Ascending aorta (tissue), 2 donors: ENCODE data around the gene ABHD13. TPM values are rescaled to one million over a fixed set of nuclear protein-coding genes. Genes with fewer than 3 reads are reported as not detected.

Source experiments
- DNase-seq, 2 donors: peaks; one replicate each; pipeline ENCODE4 v3.0.0-alpha.2; 2019; ENCODE audit warnings: low spot score in 2 of 2
- H3K27ac ChIP-seq, 2 donors: fragments of 200-600 bp; sonication (generic); one replicate each; pipeline ENCODE4 v1.5.1; 2016 to 2017; ENCODE audit warnings: mild to moderate bottlenecking in 1 of 2
- H3K27me3 ChIP-seq: fragments of 200-600 bp; sonication (generic); one replicate; pipeline ENCODE4 v1.5.1; 2017
- H3K36me3 ChIP-seq, 2 donors: fragments of 200-600 bp; sonication (generic); one replicate each; pipeline ENCODE4 v1.5.1; 2016
- H3K4me1 ChIP-seq, 2 donors: fragments of 200-600 bp; sonication (generic); one replicate each; pipeline ENCODE4 v1.5.1; 2016 to 2017; ENCODE audit warnings: mild to moderate bottlenecking in 1 of 2
- H3K4me3 ChIP-seq, 2 donors: fragments of 200-600 bp; sonication (generic); one replicate each; pipeline ENCODE4 v1.5.1; 2016 to 2017; ENCODE audit warnings: mild to moderate bottlenecking in 1 of 2
- H3K9me3 ChIP-seq, 2 donors: fragments of 200-600 bp; sonication (generic); one replicate each; pipeline ENCODE4 v1.5.1; 2016
- CTCF ChIP-seq, 3 experiments: fragments of 200-600 bp in 2 of 3; fragments of 450-650 bp in 1 of 3; sonication (generic) in 2 of 3; IDR thresholded peaks; one replicate each; pipeline ENCODE4 v1.5.1; 2016 to 2019; ENCODE audit warnings: antibody characterized with exemption in 3 of 3, mild to moderate bottlenecking in 1 of 3, moderate library complexity in 1 of 3
- intact Hi-C: fragments of 100-400 bp; cut with DNase I; formaldehyde crosslinking; loops from one replicate; pipeline ENCODE4 v1.15.1; 2023
- total RNA-seq: library from RNA; depleted of rRNA; stranded (reverse); fragments of >200 nt; gene quantifications from one replicate; pipeline ENCODE4 v1.1.0, GENCODE V29; 2016

ABHD13 gene
- total RNA-seq, 1 donor from 2014 or later, result 4.5 TPM

- no peak for DNase-seq
- no peaks in the 10 kb centered on the region for H3K4me1 ChIP-seq
- TF ChIP-seq CTCF (IDR thresholded peaks at IDR 0.05), result no peak
- H3K27me3 ChIP-seq, result no peaks in the 10 kb centered on the region
- intact Hi-C loops, result no loop called here
- no peak overlapping the region for H3K4me3 ChIP-seq
- H3K36me3 ChIP-seq, result no peaks in the 10 kb centered on the region
- no peak overlapping the region for H3K27ac ChIP-seq
- no peaks in the 10 kb centered on the region for H3K9me3 ChIP-seq
Observed at GRCh38 chr13:108185223-108185622, 33.0 kb upstream of the ABHD13 start.

- Histone ChIP-seq H3K4me1 (no peaks in the 10 kb centered on the region), H3K4me3 (no peak overlapping the region), H3K9me3 (no peaks in the 10 kb centered on the region), H3K36me3 (no peaks in the 10 kb centered on the region), H3K27me3 (no peaks in the 10 kb centered on the region), H3K27ac (no peak overlapping the region)
- intact Hi-C loops, result no loop called here
- no peak for DNase-seq
- TF ChIP-seq CTCF (IDR thresholded peaks at IDR 0.05), result no peak
Observed at GRCh38 chr13:108188260-108188659, 29.9 kb upstream of the ABHD13 start.

- TF ChIP-seq CTCF (IDR thresholded peaks at IDR 0.05), result no peak
- no peak for DNase-seq
- Histone ChIP-seq H3K27ac (no peak overlapping the region), H3K36me3 (no peaks in the 10 kb centered on the region), H3K27me3 (no peaks in the 10 kb centered on the region), H3K9me3 (no peaks in the 10 kb centered on the region), H3K4me1 (no peaks in the 10 kb centered on the region), H3K4me3 (no peak overlapping the region)
- intact Hi-C loops, result no loop called here
Observed at GRCh38 chr13:108190897-108191296, 27.3 kb upstream of the ABHD13 start.

- Histone ChIP-seq H3K27ac (no peak overlapping the region), H3K36me3 (no peaks in the 10 kb centered on the region), H3K9me3 (no peaks in the 10 kb centered on the region), H3K4me1 (no peaks in the 10 kb centered on the region), H3K4me3 (no peak overlapping the region), H3K27me3 (no peaks in the 10 kb centered on the region)
- no peak for TF ChIP-seq CTCF (IDR thresholded peaks at IDR 0.05)
- DNase-seq, result no peak
- intact Hi-C loops, result no loop called here
Observed at GRCh38 chr13:108193806-108194205, 24.4 kb upstream of the ABHD13 start.

- no peak for DNase-seq
- no peaks in the 10 kb centered on the region for H3K4me1 ChIP-seq
- no peak for TF ChIP-seq CTCF (IDR thresholded peaks at IDR 0.05)
Observed at GRCh38 chr13:108194435-108194936, 23.7 kb upstream of the ABHD13 start.

GRCh38 chr13:108195146-108195545, 23.0 kb upstream of the ABHD13 start:
- no peak for DNase-seq
- TF ChIP-seq CTCF (IDR thresholded peaks at IDR 0.05), result no peak

More at GRCh38 chr13:108194435-108194936, 23.7 kb upstream of the ABHD13 start:
- H3K36me3 ChIP-seq, result no peaks in the 10 kb centered on the region
- H3K9me3 ChIP-seq, result no peaks in the 10 kb centered on the region
- intact Hi-C loops, result no loop called here
- no peak overlapping the region for H3K27ac ChIP-seq
- H3K4me3 ChIP-seq, result no peak overlapping the region
- no peaks in the 10 kb centered on the region for H3K27me3 ChIP-seq

More at GRCh38 chr13:108195146-108195545, 23.0 kb upstream of the ABHD13 start:
- no peaks in the 10 kb centered on the region for H3K27me3 ChIP-seq
- H3K27ac ChIP-seq, result no peak overlapping the region
- H3K4me3 ChIP-seq, result no peak overlapping the region
- H3K36me3 ChIP-seq, result no peaks in the 10 kb centered on the region
- no peaks in the 10 kb centered on the region for H3K4me1 ChIP-seq
- no peaks in the 10 kb centered on the region for H3K9me3 ChIP-seq
- intact Hi-C loops, result no loop called here
